Esophagus squamous epithelium (tissue), 5 donors: ENCODE data around the gene ANKZF1. TPM values are rescaled to one million over a fixed set of nuclear protein-coding genes. Genes with fewer than 3 reads are reported as not detected.

Experiments used
- DNase-seq: peaks from one replicate; lab custom pipeline; 2025; lab: John Stamatoyannopoulos, UW
- H3K27ac ChIP-seq, 4 donors: fragments of 200-600 bp; sonication (generic); one replicate each; pipeline ENCODE4 v1.5.1; 2016 to 2019; ENCODE audit warnings: mild to moderate bottlenecking in 1 of 4
- H3K27me3 ChIP-seq, 4 donors: fragments of 200-600 bp; sonication (generic); 1 replicate in 3 of 4; 2 replicates in 1 of 4; pipeline versions ENCODE4 v1.5.1 to v1.6.0; 2017 to 2021; ENCODE audit warnings: antibody characterized with exemption in 1 of 4
- H3K36me3 ChIP-seq, 3 donors: fragments of 200-600 bp; sonication (generic); one replicate each; pipeline ENCODE4 v1.5.1; 2016 to 2019
- H3K4me1 ChIP-seq, 3 donors: fragments of 200-600 bp; sonication (generic); one replicate each; pipeline ENCODE4 v1.5.1; 2017 to 2019
- H3K4me3 ChIP-seq, 4 donors: fragments of 200-600 bp; sonication (generic); 1 replicate in 3 of 4; 2 replicates in 1 of 4; pipeline ENCODE4 v1.5.1; 2016 to 2019; ENCODE audit warnings: mild to moderate bottlenecking in 2 of 4, moderate library complexity in 1 of 4
- H3K9me3 ChIP-seq, 3 donors: fragments of 200-600 bp; sonication (generic); one replicate each; pipeline ENCODE4 v1.5.1; 2016 to 2019
- CTCF ChIP-seq, 6 experiments: fragments of 450-650 bp in 4 of 6; fragments of 200-600 bp in 2 of 6; sonication (generic) in 2 of 6; IDR thresholded peaks; one replicate each; pipeline ENCODE4 v1.5.1; 2016 to 2019; ENCODE audit warnings: antibody characterized with exemption in 6 of 6, mild to moderate bottlenecking in 4 of 6, moderate library complexity in 4 of 6
- POLR2A ChIP-seq, 4 donors: fragments of 450-650 bp; IDR thresholded peaks; one replicate each; pipeline ENCODE4 v1.6.1; 2017; ENCODE audit warnings: antibody characterized with exemption in 4 of 4, mild to moderate bottlenecking in 4 of 4, moderate library complexity in 3 of 4
- WGBS, 2 donors: methylation state at CpG; one replicate each; pipeline ENCODE4 v1.1.5; 2018; 5-methylcytosine and 5-hydroxymethylcytosine counted together
- intact Hi-C: fragments of 100-400 bp; cut with DNase I; formaldehyde crosslinking; loops from one replicate; pipeline ENCODE4 v1.15.0; 2022
- total RNA-seq, 4 donors: library from RNA; depleted of rRNA; stranded (reverse); fragments of >200 nt; gene quantifications; one replicate each; pipeline ENCODE4 v1.1.0, GENCODE V29; 2016
- donor health status: DM: yes; HTN: yes; CAD: no.

Gene ANKZF1
- total RNA-seq, 4 donors from 2014 or later: 10.2 to 54.9 (median 27.6) TPM

- Histone ChIP-seq H3K4me1 (peaks cover 21 to 45% (median 29%) of the 10 kb centered on the region in 3 donors), H3K9me3 (no peaks in the 10 kb centered on the region), H3K36me3 (peaks cover 49 to 75% (median 52%) of the 10 kb centered on the region in 3 donors), H3K4me3 (no peak overlapping the region), H3K27ac (no peak overlapping the region), H3K27me3 (no peaks in the 10 kb centered on the region)
- TF ChIP-seq CTCF (IDR thresholded peaks at IDR 0.05) (no peak), POLR2A (IDR thresholded peaks at IDR 0.05) (no peak)
- WGBS, 2 donors: 96 to 98% methylated on average over 5 to 10 of the region's 19 CpGs
- intact Hi-C loops: no loop called here
- DNase-seq: no peak
Measured at GRCh38 chr2:219220652-219221402, 8.8 kb upstream of the ANKZF1 start.

DNA sequence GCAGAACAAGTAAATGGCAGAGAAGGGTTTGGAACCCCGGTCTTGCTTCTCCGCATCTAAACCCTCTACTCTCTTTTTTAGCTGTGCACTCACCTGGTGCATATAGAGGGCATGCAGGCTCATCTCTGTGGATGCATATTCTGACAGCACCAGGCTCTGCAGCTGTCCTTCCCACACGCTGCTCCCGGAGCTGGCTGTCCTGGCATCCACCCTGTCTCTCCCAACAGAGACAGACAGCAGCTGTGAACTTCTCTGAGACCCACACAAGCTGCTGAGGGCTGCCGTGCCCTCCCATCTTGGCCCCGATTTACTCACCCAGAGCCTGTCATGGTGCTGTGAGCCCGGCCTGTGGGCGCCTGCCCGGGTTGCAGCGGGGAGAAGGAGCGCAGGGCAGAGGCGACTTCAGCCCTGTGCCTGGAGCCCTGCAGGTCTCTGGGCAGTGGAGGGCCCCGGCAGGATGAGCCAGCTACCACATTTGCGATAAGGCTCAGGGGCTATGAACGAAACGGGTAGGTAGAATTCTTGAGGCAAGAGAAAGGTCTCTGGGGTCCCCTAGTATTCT, 7.6 kb upstream of the ANKZF1 start:
- intact Hi-C loops: no loop called here
- Histone ChIP-seq H3K4me3 (no peak overlapping the region), H3K36me3 (peaks cover 50 to 76% (median 50%) of the 10 kb centered on the region in 3 donors), H3K9me3 (no peaks in the 10 kb centered on the region), H3K4me1 (peaks cover 14 to 37% (median 23%) of the 10 kb centered on the region in 3 donors), H3K27me3 (no peaks in the 10 kb centered on the region), H3K27ac (no peak overlapping the region)
- 86 to 90% methylated on average over 7 to 12 of the region's 16 CpGs for WGBS, 2 donors
- no peak for DNase-seq
- TF ChIP-seq CTCF (IDR thresholded peaks at IDR 0.05) (no peak), POLR2A (IDR thresholded peaks at IDR 0.05) (no peak)

GRCh38 chr2:219223831-219224610, 5.6 kb upstream of the ANKZF1 start:
- TF ChIP-seq CTCF (IDR thresholded peaks at IDR 0.05) (no peak), POLR2A (IDR thresholded peaks at IDR 0.05) (no peak)
- H3K27me3 ChIP-seq: no peaks in the 10 kb centered on the region
- WGBS, 2 donors: 90 to 92% methylated on average over 16 to 22 of the region's 31 CpGs
- H3K4me3 ChIP-seq: no peak overlapping the region
- intact Hi-C loops: no loop called here
- peaks cover 17 to 37% (median 20%) of the 10 kb centered on the region in 3 donors for H3K4me1 ChIP-seq
- H3K27ac ChIP-seq: no peak overlapping the region
- DNase-seq: no peak
- H3K9me3 ChIP-seq: no peaks in the 10 kb centered on the region
- H3K36me3 ChIP-seq: peaks cover 50 to 84% (median 50%) of the 10 kb centered on the region in 3 donors

DNA sequence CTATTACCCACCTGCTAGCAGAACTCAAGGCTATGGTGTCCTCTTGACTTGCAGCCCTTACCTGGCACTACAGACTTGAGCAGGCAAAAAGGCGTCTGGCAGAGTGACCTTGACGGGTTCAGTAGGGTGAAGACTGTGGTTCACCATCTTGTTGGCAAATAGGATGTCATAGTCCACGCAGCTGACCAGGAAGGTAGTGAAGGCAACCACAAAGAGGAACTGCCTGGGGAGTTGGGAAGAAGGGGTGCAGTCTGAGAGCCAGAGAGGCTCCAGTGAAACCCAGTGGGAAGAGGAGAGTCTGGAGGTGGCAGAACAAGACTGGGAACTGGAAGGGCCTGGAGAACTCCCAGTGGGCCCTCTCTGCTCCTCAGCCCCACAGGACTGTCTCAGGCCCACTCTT, 4.3 kb upstream of the ANKZF1 start:
- peaks cover 44 to 75% (median 49%) of the 10 kb centered on the region in 3 donors for H3K36me3 ChIP-seq
- WGBS, 2 donors: 63 to 90% methylated on average over 2 of the region's 3 CpGs
- no peak overlapping the region for H3K4me3 ChIP-seq
- no peak for DNase-seq
- no peaks in the 10 kb centered on the region for H3K27me3 ChIP-seq
- no peak for TF ChIP-seq POLR2A (IDR thresholded peaks at IDR 0.05)
- no peak for TF ChIP-seq CTCF (IDR thresholded peaks at IDR 0.05)
- H3K4me1 ChIP-seq: peaks cover 12 to 28% (median 15%) of the 10 kb centered on the region in 3 donors
- no peak overlapping the region for H3K27ac ChIP-seq
- intact Hi-C loops: no loop called here
- H3K9me3 ChIP-seq: no peaks in the 10 kb centered on the region
